H1 (cell line): ENCODE measurements around the gene ACKR1.
A peak's percentile ranks its signal among the peaks of the same experiment; 100 is the strongest.

Experiments
- BRCA1 ChIP-seq: IDR thresholded peaks from 2 replicates; pipeline ENCODE4 v1.6.1; 2012; ENCODE audit warnings: low read depth, low read length, improper control_type of control experiment
- CEBPB ChIP-seq: IDR thresholded peaks from 2 replicates; pipeline ENCODE4 v1.6.1; 2012; ENCODE audit warnings: low read depth, low read length
- CHD1 ChIP-seq: IDR thresholded peaks from 2 replicates; pipeline ENCODE4 v1.6.1; 2012; ENCODE audit warnings: low read depth, low read length, improper control_type of control experiment
- CTCF ChIP-seq, 3 experiments: IDR thresholded peaks; 1 replicate in 2 of 3; 2 replicates in 1 of 3; pipeline versions ENCODE4 v1.5.1 to v1.6.1; 2011; ENCODE audit warnings: low read length in 3 of 3, mild to moderate bottlenecking in 3 of 3, inconsistent platforms in 2 of 3, low read depth in 1 of 3, moderate library complexity in 1 of 3; ENCODE audit not compliant: insufficient read depth in 1 of 3; ENCODE audit errors: control extremely low read depth in 1 of 3
- EZH2 ChIP-seq: fragments of 200-600 bp; sonication (generic); IDR thresholded peaks from 2 replicates; pipeline ENCODE4 v1.7.1; 2012; ENCODE audit warnings: low read depth, mild to moderate bottlenecking, moderate library complexity, low read length, inconsistent platforms; ENCODE audit not compliant: severe bottlenecking
- POLR2AphosphoS5 ChIP-seq: IDR thresholded peaks from 2 replicates; pipeline ENCODE4 v1.6.1; 2011; ENCODE audit warnings: low read depth, low read length
- RFX5 ChIP-seq: IDR thresholded peaks from 2 replicates; pipeline ENCODE4 v1.6.1; 2011; ENCODE audit warnings: low read depth, low read length, improper control_type of control experiment, borderline replicate concordance
- USF2 ChIP-seq: IDR thresholded peaks from 2 replicates; pipeline ENCODE4 v1.6.1; 2011; ENCODE audit warnings: low read length, improper control_type of control experiment
- YY1 ChIP-seq: IDR thresholded peaks from 2 replicates; pipeline ENCODE4 v1.6.1; 2011; ENCODE audit warnings: low read depth, mild to moderate bottlenecking, low read length

DNA sequence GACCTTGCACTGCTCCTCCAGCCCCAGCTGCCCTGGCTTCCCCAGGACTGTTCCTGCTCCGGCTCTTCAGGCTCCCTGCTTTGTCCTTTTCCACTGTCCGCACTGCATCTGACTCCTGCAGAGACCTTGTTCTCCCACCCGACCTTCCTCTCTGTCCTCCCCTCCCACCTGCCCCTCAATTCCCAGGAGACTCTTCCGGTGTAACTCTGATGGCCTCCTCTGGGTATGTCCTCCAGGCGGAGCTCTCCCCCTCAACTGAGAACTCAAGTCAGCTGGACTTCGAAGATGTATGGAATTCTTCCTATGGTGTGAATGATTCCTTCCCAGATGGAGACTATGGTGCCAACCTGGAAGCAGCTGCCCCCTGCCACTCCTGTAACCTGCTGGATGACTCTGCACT, 550 bp downstream of the ACKR1 start:
- no peak for TF ChIP-seq RFX5
- no peak for TF ChIP-seq EZH2
- no peak for TF ChIP-seq CEBPB
- peak in 2 of 3 experiments; percentile 37 to 38; a peak in 3 of 4 replicates for TF ChIP-seq CTCF (IDR thresholded peaks at IDR 0.05; ENCODE audit: control extremely low read depth in 1 of 3, insufficient read depth in 1 of 3, low read depth in 1 of 3, low read length in 3 of 3)
- TF ChIP-seq CHD1, result no peak
- no peak for TF ChIP-seq POLR2AphosphoS5
- no peak for TF ChIP-seq YY1
- no peak for TF ChIP-seq BRCA1
- TF ChIP-seq USF2, result no peak
